Measurements from ENCODE around the gene POLE3. TPM values are rescaled to one million over a fixed set of nuclear protein-coding genes. Genes with fewer than 3 reads are reported as not detected.
"Not testable (repeated sequence)": the region's sequence is repeated elsewhere in the genome, so short reads cannot be mapped to it uniquely, and the experiment has no call there.

The POLE3 gene
- total RNA-seq, 1 donor from 2014 or later, result 32.4 TPM

- no peak overlapping the region for H3K9ac ChIP-seq (ENCODE audit: low read depth in 1 of 3, low read length in 3 of 3)
- peaks cover 0 to 17% (median 9%) of the 10 kb centered on the region in 3 donors for H3K36me3 ChIP-seq (ENCODE audit: control insufficient read depth in 3 of 3, insufficient read depth in 3 of 3, low read length in 3 of 3)
- H3K27me3 ChIP-seq (ENCODE audit: control insufficient read depth in 3 of 3, insufficient read depth in 3 of 3, low read length in 3 of 3), result no peaks in the 10 kb centered on the region
- H3K4me3 ChIP-seq (ENCODE audit: low read length in 3 of 3), result peak overlapping the region in 1 of 3 donors; percentile 23
- H3K9me3 ChIP-seq (ENCODE audit: control insufficient read depth in 3 of 3, low read length in 3 of 3), result no peaks in the 10 kb centered on the region
- H3K27ac ChIP-seq (ENCODE audit: low read depth, low read length), result no peak overlapping the region
- H3K4me1 ChIP-seq (ENCODE audit: control insufficient read depth in 3 of 3, insufficient read depth in 3 of 3, low read length in 3 of 3), result peaks cover 0 to 8% (median 7%) of the 10 kb centered on the region in 3 donors
Measured at GRCh38 chr9:113368982-113369854, 41.3 kb downstream of the POLE3 start.

GRCh38 chr9:113368348-113368981 lies 42.0 kb downstream of the POLE3 start:
- Histone ChIP-seq H3K36me3 (ENCODE audit: control insufficient read depth in 3 of 3, insufficient read depth in 3 of 3, low read length in 3 of 3) (peaks cover 0 to 9% (median 2%) of the 10 kb centered on the region in 3 donors), H3K4me1 (ENCODE audit: control insufficient read depth in 3 of 3, insufficient read depth in 3 of 3, low read length in 3 of 3) (peaks cover 0 to 8% (median 7%) of the 10 kb centered on the region in 3 donors), H3K27me3 (ENCODE audit: control insufficient read depth in 3 of 3, insufficient read depth in 3 of 3, low read length in 3 of 3) (no peaks in the 10 kb centered on the region), H3K4me3 (ENCODE audit: low read length in 3 of 3) (no peak overlapping the region), H3K9ac (ENCODE audit: low read depth in 1 of 3, low read length in 3 of 3) (no peak overlapping the region), H3K27ac (ENCODE audit: low read depth, low read length) (no peak overlapping the region), H3K9me3 (ENCODE audit: control insufficient read depth in 3 of 3, low read length in 3 of 3) (no peaks in the 10 kb centered on the region)

- not testable (repeated sequence) for H3K36me3 ChIP-seq (ENCODE audit: control insufficient read depth in 3 of 3, insufficient read depth in 3 of 3, low read length in 3 of 3); H3K4me3 ChIP-seq (ENCODE audit: low read length in 3 of 3); H3K4me1 ChIP-seq (ENCODE audit: control insufficient read depth in 3 of 3, insufficient read depth in 3 of 3, low read length in 3 of 3); H3K27me3 ChIP-seq (ENCODE audit: control insufficient read depth in 3 of 3, insufficient read depth in 3 of 3, low read length in 3 of 3); H3K9me3 ChIP-seq (ENCODE audit: control insufficient read depth in 3 of 3, low read length in 3 of 3); H3K9ac ChIP-seq (ENCODE audit: low read depth in 1 of 3, low read length in 3 of 3); H3K27ac ChIP-seq (ENCODE audit: low read depth, low read length)
Measured at GRCh38 chr9:113365652-113366051, 44.8 kb downstream of the POLE3 start.

GRCh38 chr9:113364951-113365350 lies 45.5 kb downstream of the POLE3 start:
- no peak overlapping the region for H3K9ac ChIP-seq (ENCODE audit: low read depth in 1 of 3, low read length in 3 of 3)
- H3K4me3 ChIP-seq (ENCODE audit: low read length in 3 of 3), result no peak overlapping the region
- no peaks in the 10 kb centered on the region for H3K27me3 ChIP-seq (ENCODE audit: control insufficient read depth in 3 of 3, insufficient read depth in 3 of 3, low read length in 3 of 3)
- no peaks in the 10 kb centered on the region for H3K36me3 ChIP-seq (ENCODE audit: control insufficient read depth in 3 of 3, insufficient read depth in 3 of 3, low read length in 3 of 3)
- H3K4me1 ChIP-seq (ENCODE audit: control insufficient read depth in 3 of 3, insufficient read depth in 3 of 3, low read length in 3 of 3), result peaks cover 0 to 6% (median 5%) of the 10 kb centered on the region in 3 donors
- H3K27ac ChIP-seq (ENCODE audit: low read depth, low read length), result no peak overlapping the region
- no peaks in the 10 kb centered on the region for H3K9me3 ChIP-seq (ENCODE audit: control insufficient read depth in 3 of 3, low read length in 3 of 3)

- Histone ChIP-seq H3K4me3 (ENCODE audit: low read length in 3 of 3) (no peak overlapping the region), H3K9me3 (ENCODE audit: control insufficient read depth in 3 of 3, low read length in 3 of 3) (no peaks in the 10 kb centered on the region), H3K4me1 (ENCODE audit: control insufficient read depth in 3 of 3, insufficient read depth in 3 of 3, low read length in 3 of 3) (no peaks in the 10 kb centered on the region), H3K27me3 (ENCODE audit: control insufficient read depth in 3 of 3, insufficient read depth in 3 of 3, low read length in 3 of 3) (no peaks in the 10 kb centered on the region), H3K9ac (ENCODE audit: low read depth in 1 of 3, low read length in 3 of 3) (no peak overlapping the region), H3K27ac (ENCODE audit: low read depth, low read length) (no peak overlapping the region), H3K36me3 (ENCODE audit: control insufficient read depth in 3 of 3, insufficient read depth in 3 of 3, low read length in 3 of 3) (no peaks in the 10 kb centered on the region)
Measured at GRCh38 chr9:113363336-113363735, 47.1 kb downstream of the POLE3 start.

GRCh38 chr9:113361304-113362018 lies 49.0 kb downstream of the POLE3 start:
- H3K36me3 ChIP-seq (ENCODE audit: control insufficient read depth in 3 of 3, insufficient read depth in 3 of 3, low read length in 3 of 3), result no peaks in the 10 kb centered on the region
- no peaks in the 10 kb centered on the region for H3K9me3 ChIP-seq (ENCODE audit: control insufficient read depth in 3 of 3, low read length in 3 of 3)
- no peak overlapping the region for H3K4me3 ChIP-seq (ENCODE audit: low read length in 3 of 3)
- H3K4me1 ChIP-seq (ENCODE audit: control insufficient read depth in 3 of 3, insufficient read depth in 3 of 3, low read length in 3 of 3), result no peaks in the 10 kb centered on the region
- no peaks in the 10 kb centered on the region for H3K27me3 ChIP-seq (ENCODE audit: control insufficient read depth in 3 of 3, insufficient read depth in 3 of 3, low read length in 3 of 3)
- no peak overlapping the region for H3K27ac ChIP-seq (ENCODE audit: low read depth, low read length)
- H3K9ac ChIP-seq (ENCODE audit: low read depth in 1 of 3, low read length in 3 of 3), result no peak overlapping the region

- Histone ChIP-seq H3K36me3 (ENCODE audit: control insufficient read depth in 3 of 3, insufficient read depth in 3 of 3, low read length in 3 of 3) (no peaks in the 10 kb centered on the region), H3K9me3 (ENCODE audit: control insufficient read depth in 3 of 3, low read length in 3 of 3) (no peaks in the 10 kb centered on the region), H3K27me3 (ENCODE audit: control insufficient read depth in 3 of 3, insufficient read depth in 3 of 3, low read length in 3 of 3) (no peaks in the 10 kb centered on the region), H3K9ac (ENCODE audit: low read depth in 1 of 3, low read length in 3 of 3) (no peak overlapping the region), H3K4me3 (ENCODE audit: low read length in 3 of 3) (no peak overlapping the region), H3K27ac (ENCODE audit: low read depth, low read length) (no peak overlapping the region), H3K4me1 (ENCODE audit: control insufficient read depth in 3 of 3, insufficient read depth in 3 of 3, low read length in 3 of 3) (no peaks in the 10 kb centered on the region)
Measured at GRCh38 chr9:113360242-113360842, 50.1 kb downstream of the POLE3 start.

GRCh38 chr9:113359385-113359784 lies 51.1 kb downstream of the POLE3 start:
- Histone ChIP-seq H3K27ac (ENCODE audit: low read depth, low read length) (no peak overlapping the region), H3K9me3 (ENCODE audit: control insufficient read depth in 3 of 3, low read length in 3 of 3) (no peaks in the 10 kb centered on the region), H3K36me3 (ENCODE audit: control insufficient read depth in 3 of 3, insufficient read depth in 3 of 3, low read length in 3 of 3) (no peaks in the 10 kb centered on the region), H3K4me3 (ENCODE audit: low read length in 3 of 3) (no peak overlapping the region), H3K4me1 (ENCODE audit: control insufficient read depth in 3 of 3, insufficient read depth in 3 of 3, low read length in 3 of 3) (no peaks in the 10 kb centered on the region), H3K9ac (ENCODE audit: low read depth in 1 of 3, low read length in 3 of 3) (no peak overlapping the region), H3K27me3 (ENCODE audit: control insufficient read depth in 3 of 3, insufficient read depth in 3 of 3, low read length in 3 of 3) (peaks cover 0 to 4% (median 0%) of the 10 kb centered on the region in 3 donors)
